ENCODE measurements around the gene SPTBN4. TPM values are rescaled to one million over a fixed set of nuclear protein-coding genes. Genes with fewer than 3 reads are reported as not detected.
"Not testable (repeated sequence)": the region's sequence is repeated elsewhere in the genome, so short reads cannot be mapped to it uniquely, and the experiment has no call there.

SPTBN4 gene
- total RNA-seq, 1 experiment from 2014 or later: 0.82 TPM

- H3K36me3 Mint-ChIP-seq (ENCODE audit: insufficient read depth, unreplicated experiment): peaks cover 25% of the 10 kb centered on the region
- H3K27me3 ChIP-seq (replicated peaks; ENCODE audit: control insufficient read depth, insufficient read depth, low read length): no peaks in the 10 kb centered on the region
- peaks cover 8% of the 10 kb centered on the region for H3K4me1 Mint-ChIP-seq (ENCODE audit: low read depth, unreplicated experiment)
- no peaks in the 10 kb centered on the region for H3K9me3 ChIP-seq
- peak; percentile 91 to 95 for TF ChIP-seq CTCF (IDR thresholded peaks at IDR 0.05; ENCODE audit: insufficient read depth in 1 of 2, low read depth in 1 of 2, low read length in 1 of 2, severe bottlenecking in 1 of 2, unreplicated experiment in 1 of 2)
- no peaks in the 10 kb centered on the region; the same call in 1 of the 2 replicates for H3K36me3 ChIP-seq (ENCODE audit: control insufficient read depth, insufficient read depth, low read length)
- H3K4me3 ChIP-seq (ENCODE audit: low read depth, low read length): peak within 1 kb of the TSS; percentile 46
- H3K27me3 Mint-ChIP-seq (ENCODE audit: insufficient read depth, unreplicated experiment): no peaks in the 10 kb centered on the region
- DNase-seq: peak; percentile 100
- intact Hi-C loops (cut with micrococcal nuclease; ENCODE audit: unreplicated experiment): loop anchor here (1.0 kb wide), 2 partner anchors 19 to 40 kb away; partner anchors contain the start of genes BLVRB and SERTAD3
- ChIA-PET POLR2A (interaction anchor here (0.6 to 2.2 kb wide), 16 partner anchors 9 to 981 kb away, joined by 3 to 26 read pairs (median 4); partner anchors contain the start of gene BLVRB), CTCF (interaction anchor here (0.5 to 1.7 kb wide), 11 partner anchors 10 to 139 kb away, joined by 3 to 17 read pairs (median 3); partner anchors contain the start of gene BLVRB)
- TSS peak; percentile 60 for BruUV-seq (replicated peaks)
- no peaks in the 10 kb centered on the region for H3K9me3 Mint-ChIP-seq (ENCODE audit: unreplicated experiment)
- H3K4me1 ChIP-seq: no peaks in the 10 kb centered on the region
- peak within 1 kb of the TSS; percentile 93 for H3K4me3 Mint-ChIP-seq (ENCODE audit: unreplicated experiment)
- H3K27ac Mint-ChIP-seq (ENCODE audit: unreplicated experiment): peak within 1 kb of the TSS; percentile 90
Observed at GRCh38 chr19:40425450-40426287, 41.1 kb upstream of the SPTBN4 start, which contains the start of gene SERTAD1. Gene SERTAD1, minus strand, starts transcription at chr19:40425992. Its CDS starts 2,446 bp downstream, at chr19:40423546.

DNA sequence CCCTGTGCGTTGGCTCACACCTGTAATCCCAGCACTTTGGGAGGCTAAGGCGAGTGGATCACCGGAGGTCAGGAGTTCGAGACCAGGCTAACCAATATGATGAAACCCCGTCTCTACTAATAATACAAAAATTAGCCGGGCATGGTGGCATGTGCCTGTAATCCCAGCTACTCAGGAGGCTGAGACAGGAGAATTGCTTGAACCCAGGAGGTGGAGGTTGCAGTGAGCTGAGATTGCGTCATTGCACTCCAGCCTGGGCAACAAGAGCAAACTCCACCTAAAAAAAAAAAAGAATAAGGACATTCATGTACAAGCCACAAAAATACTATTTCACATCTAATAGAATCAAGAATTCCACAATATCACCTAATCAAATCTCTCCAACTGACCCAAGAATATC lies 38.6 kb upstream of the SPTBN4 start:
- H3K9me3 ChIP-seq; H3K4me3 Mint-ChIP-seq (ENCODE audit: unreplicated experiment); H3K4me1 Mint-ChIP-seq (ENCODE audit: low read depth, unreplicated experiment); BruUV-seq (replicated peaks); DNase-seq; H3K9me3 Mint-ChIP-seq (ENCODE audit: unreplicated experiment); CTCF ChIA-PET; H3K27me3 ChIP-seq (replicated peaks; ENCODE audit: control insufficient read depth, insufficient read depth, low read length); POLR2A ChIA-PET; H3K27me3 Mint-ChIP-seq (ENCODE audit: insufficient read depth, unreplicated experiment); H3K4me3 ChIP-seq (ENCODE audit: low read depth, low read length); H3K36me3 ChIP-seq (ENCODE audit: control insufficient read depth, insufficient read depth, low read length); intact Hi-C loops (cut with micrococcal nuclease; ENCODE audit: unreplicated experiment); H3K27ac Mint-ChIP-seq (ENCODE audit: unreplicated experiment); H3K4me1 ChIP-seq: not testable (repeated sequence)
- H3K36me3 Mint-ChIP-seq (ENCODE audit: insufficient read depth, unreplicated experiment): peaks cover 19% of the 10 kb centered on the region

GRCh38 chr19:40430242-40430641 lies 36.6 kb upstream of the SPTBN4 start:
- H3K4me3 Mint-ChIP-seq (ENCODE audit: unreplicated experiment); H3K27me3 ChIP-seq (replicated peaks; ENCODE audit: control insufficient read depth, insufficient read depth, low read length); intact Hi-C loops (cut with micrococcal nuclease; ENCODE audit: unreplicated experiment); H3K36me3 ChIP-seq (ENCODE audit: control insufficient read depth, insufficient read depth, low read length); H3K4me1 Mint-ChIP-seq (ENCODE audit: low read depth, unreplicated experiment); H3K9me3 ChIP-seq; H3K27ac Mint-ChIP-seq (ENCODE audit: unreplicated experiment); H3K4me3 ChIP-seq (ENCODE audit: low read depth, low read length); H3K9me3 Mint-ChIP-seq (ENCODE audit: unreplicated experiment); BruUV-seq (replicated peaks); DNase-seq; H3K27me3 Mint-ChIP-seq (ENCODE audit: insufficient read depth, unreplicated experiment): not testable (repeated sequence)
- CTCF ChIA-PET: interaction anchor here (0.7 kb wide), 1 partner anchor 245 kb away, joined by 6 read pairs; no protein-coding TSS in a partner anchor
- POLR2A ChIA-PET: interaction anchor here (0.6 to 0.7 kb wide), 2 partner anchors 10 to 296 kb away, joined by 5 to 13 read pairs; no protein-coding TSS in a partner anchor
- H3K36me3 Mint-ChIP-seq (ENCODE audit: insufficient read depth, unreplicated experiment): peaks cover 20% of the 10 kb centered on the region
- peaks cover 16% of the 10 kb centered on the region for H3K4me1 ChIP-seq

- ChIA-PET CTCF (no interaction called here), POLR2A (no interaction called here)
- Histone ChIP-seq H3K27me3 (replicated peaks; ENCODE audit: control insufficient read depth, insufficient read depth, low read length) (no peaks in the 10 kb centered on the region), H3K4me1 (peaks cover 16% of the 10 kb centered on the region), H3K4me3 (ENCODE audit: low read depth, low read length) (no peak overlapping the region), H3K9me3 (no peaks in the 10 kb centered on the region), H3K36me3 (ENCODE audit: control insufficient read depth, insufficient read depth, low read length) (no peaks in the 10 kb centered on the region)
- H3K36me3 Mint-ChIP-seq (ENCODE audit: insufficient read depth, unreplicated experiment): peaks cover 18% of the 10 kb centered on the region
- no peak overlapping the region for H3K27ac Mint-ChIP-seq (ENCODE audit: unreplicated experiment)
- BruUV-seq (replicated peaks): no TSS peak
- no peaks in the 10 kb centered on the region for H3K27me3 Mint-ChIP-seq (ENCODE audit: insufficient read depth, unreplicated experiment)
- H3K4me1 Mint-ChIP-seq (ENCODE audit: low read depth, unreplicated experiment): peaks cover 8% of the 10 kb centered on the region
- no peaks in the 10 kb centered on the region for H3K9me3 Mint-ChIP-seq (ENCODE audit: unreplicated experiment)
- peak overlapping the region; percentile 37 for H3K4me3 Mint-ChIP-seq (ENCODE audit: unreplicated experiment)
- intact Hi-C loops (cut with micrococcal nuclease; ENCODE audit: unreplicated experiment): no loop called here
- DNase-seq: no peak
- TF ChIP-seq CTCF (IDR thresholded peaks at IDR 0.05; ENCODE audit: insufficient read depth in 1 of 2, low read depth in 1 of 2, low read length in 1 of 2, severe bottlenecking in 1 of 2, unreplicated experiment in 1 of 2): no peak
Observed at GRCh38 chr19:40431698-40432097, 35.1 kb upstream of the SPTBN4 start.

GRCh38 chr19:40432760-40433159 lies 34.0 kb upstream of the SPTBN4 start:
- Mint-ChIP-seq H3K36me3 (ENCODE audit: insufficient read depth, unreplicated experiment) (peaks cover 21% of the 10 kb centered on the region), H3K27ac (ENCODE audit: unreplicated experiment) (peak overlapping the region; percentile 97), H3K4me3 (ENCODE audit: unreplicated experiment) (peak overlapping the region; percentile 83)
- Histone ChIP-seq H3K4me1 (peaks cover 16% of the 10 kb centered on the region), H3K4me3 (ENCODE audit: low read depth, low read length) (peak overlapping the region; percentile 22; the same call in 1 of the 2 replicates)
- not testable (repeated sequence) for H3K27me3 ChIP-seq (replicated peaks; ENCODE audit: control insufficient read depth, insufficient read depth, low read length); H3K36me3 ChIP-seq (ENCODE audit: control insufficient read depth, insufficient read depth, low read length); H3K9me3 Mint-ChIP-seq (ENCODE audit: unreplicated experiment); BruUV-seq (replicated peaks); H3K9me3 ChIP-seq; H3K4me1 Mint-ChIP-seq (ENCODE audit: low read depth, unreplicated experiment); DNase-seq; H3K27me3 Mint-ChIP-seq (ENCODE audit: insufficient read depth, unreplicated experiment)
- CTCF ChIA-PET: interaction anchor here (0.6 to 2.1 kb wide), 6 partner anchors 10 to 1136 kb away, joined by 3 to 16 read pairs (median 4); partner anchors contain the start of gene IFNL1
- POLR2A ChIA-PET: interaction anchor here (0.6 to 2.5 kb wide), 5 partner anchors 10 to 359 kb away, joined by 3 to 56 read pairs (median 12); no protein-coding TSS in a partner anchor
- intact Hi-C loops (cut with micrococcal nuclease; ENCODE audit: unreplicated experiment): loop anchor here (1.0 kb wide), 1 partner anchor 11 kb away; no protein-coding TSS in a partner anchor
